ENCODE measurements around the gene CYP46A1. TPM values are rescaled to one million over a fixed set of nuclear protein-coding genes. Genes with fewer than 3 reads are reported as not detected.

Gene CYP46A1
- total RNA-seq, 1 experiment from 2014 or later: 0.36 TPM

DNA sequence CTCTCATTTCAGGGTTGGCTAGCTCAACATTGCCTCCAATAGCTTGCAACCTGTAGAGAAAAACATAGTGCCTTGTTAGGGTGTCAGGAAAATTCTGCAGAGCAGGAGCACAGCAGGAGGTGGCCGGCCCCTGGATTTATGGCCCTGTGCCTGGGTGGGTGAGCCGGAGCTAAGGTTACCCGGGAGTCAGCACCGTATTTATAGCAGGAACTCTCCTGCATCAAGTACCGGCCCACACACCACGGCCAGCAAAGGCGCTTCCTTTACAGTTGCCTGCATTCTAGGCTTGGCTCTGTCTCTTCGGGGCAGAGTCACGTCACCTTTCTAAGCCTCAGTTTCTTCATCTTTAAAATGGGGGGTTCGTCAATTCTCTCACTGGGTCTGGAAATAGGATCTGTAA lies 56.3 kb downstream of the CYP46A1 start:
- Histone ChIP-seq H3K36me3 (ENCODE audit: control insufficient read depth, insufficient read depth, low read length) (no peaks in the 10 kb centered on the region), H3K27ac (ENCODE audit: low read length) (no peak overlapping the region), H3K4me3 (ENCODE audit: low read depth in 2 of 2, low read length in 2 of 2) (no peak overlapping the region), H3K4me1 (ENCODE audit: control insufficient read depth, insufficient read depth, low read length) (peaks cover 16% of the 10 kb centered on the region), H3K27me3 (ENCODE audit: control insufficient read depth, insufficient read depth, low read length) (no peaks in the 10 kb centered on the region), H3K9me3 (ENCODE audit: control insufficient read depth, insufficient read depth, low read depth, low read length) (no peaks in the 10 kb centered on the region)
- BruUV-seq (replicated peaks): no TSS peak
- ATAC-seq (no peak), DNase-seq (ENCODE audit: low read depth, low spot score) (no peak)
- in situ Hi-C loops (cut with HindIII; ENCODE audit: low pct_unique_long_range_greater_than_20kb, low sequenced_read_pairs) (no loop called here), intact Hi-C loops (cut with micrococcal nuclease; ENCODE audit: unreplicated experiment) (no loop called here)
- TF ChIP-seq TCF7L2 (IDR thresholded peaks at IDR 0.05; ENCODE audit: low read depth, low read length): no peak
- TF ChIP-seq, protein P1, sequence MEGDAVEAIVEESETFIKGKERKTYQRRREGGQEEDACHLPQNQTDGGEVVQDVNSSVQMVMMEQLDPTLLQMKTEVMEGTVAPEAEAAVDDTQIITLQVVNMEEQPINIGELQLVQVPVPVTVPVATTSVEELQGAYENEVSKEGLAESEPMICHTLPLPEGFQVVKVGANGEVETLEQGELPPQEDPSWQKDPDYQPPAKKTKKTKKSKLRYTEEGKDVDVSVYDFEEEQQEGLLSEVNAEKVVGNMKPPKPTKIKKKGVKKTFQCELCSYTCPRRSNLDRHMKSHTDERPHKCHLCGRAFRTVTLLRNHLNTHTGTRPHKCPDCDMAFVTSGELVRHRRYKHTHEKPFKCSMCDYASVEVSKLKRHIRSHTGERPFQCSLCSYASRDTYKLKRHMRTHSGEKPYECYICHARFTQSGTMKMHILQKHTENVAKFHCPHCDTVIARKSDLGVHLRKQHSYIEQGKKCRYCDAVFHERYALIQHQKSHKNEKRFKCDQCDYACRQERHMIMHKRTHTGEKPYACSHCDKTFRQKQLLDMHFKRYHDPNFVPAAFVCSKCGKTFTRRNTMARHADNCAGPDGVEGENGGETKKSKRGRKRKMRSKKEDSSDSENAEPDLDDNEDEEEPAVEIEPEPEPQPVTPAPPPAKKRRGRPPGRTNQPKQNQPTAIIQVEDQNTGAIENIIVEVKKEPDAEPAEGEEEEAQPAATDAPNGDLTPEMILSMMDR (IDR thresholded peaks at IDR 0.05): no peak
- TF ChIP-seq, protein P2, sequence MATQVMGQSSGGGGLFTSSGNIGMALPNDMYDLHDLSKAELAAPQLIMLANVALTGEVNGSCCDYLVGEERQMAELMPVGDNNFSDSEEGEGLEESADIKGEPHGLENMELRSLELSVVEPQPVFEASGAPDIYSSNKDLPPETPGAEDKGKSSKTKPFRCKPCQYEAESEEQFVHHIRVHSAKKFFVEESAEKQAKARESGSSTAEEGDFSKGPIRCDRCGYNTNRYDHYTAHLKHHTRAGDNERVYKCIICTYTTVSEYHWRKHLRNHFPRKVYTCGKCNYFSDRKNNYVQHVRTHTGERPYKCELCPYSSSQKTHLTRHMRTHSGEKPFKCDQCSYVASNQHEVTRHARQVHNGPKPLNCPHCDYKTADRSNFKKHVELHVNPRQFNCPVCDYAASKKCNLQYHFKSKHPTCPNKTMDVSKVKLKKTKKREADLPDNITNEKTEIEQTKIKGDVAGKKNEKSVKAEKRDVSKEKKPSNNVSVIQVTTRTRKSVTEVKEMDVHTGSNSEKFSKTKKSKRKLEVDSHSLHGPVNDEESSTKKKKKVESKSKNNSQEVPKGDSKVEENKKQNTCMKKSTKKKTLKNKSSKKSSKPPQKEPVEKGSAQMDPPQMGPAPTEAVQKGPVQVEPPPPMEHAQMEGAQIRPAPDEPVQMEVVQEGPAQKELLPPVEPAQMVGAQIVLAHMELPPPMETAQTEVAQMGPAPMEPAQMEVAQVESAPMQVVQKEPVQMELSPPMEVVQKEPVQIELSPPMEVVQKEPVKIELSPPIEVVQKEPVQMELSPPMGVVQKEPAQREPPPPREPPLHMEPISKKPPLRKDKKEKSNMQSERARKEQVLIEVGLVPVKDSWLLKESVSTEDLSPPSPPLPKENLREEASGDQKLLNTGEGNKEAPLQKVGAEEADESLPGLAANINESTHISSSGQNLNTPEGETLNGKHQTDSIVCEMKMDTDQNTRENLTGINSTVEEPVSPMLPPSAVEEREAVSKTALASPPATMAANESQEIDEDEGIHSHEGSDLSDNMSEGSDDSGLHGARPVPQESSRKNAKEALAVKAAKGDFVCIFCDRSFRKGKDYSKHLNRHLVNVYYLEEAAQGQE (IDR thresholded peaks at IDR 0.05; ENCODE audit: insufficient read depth in 1 of 2, low read depth in 2 of 2, low read length in 1 of 2): no peak
- TF ChIP-seq SIN3A (IDR thresholded peaks at IDR 0.05; ENCODE audit: borderline replicate concordance, insufficient read depth, low read depth, low read length): no peak
- TF ChIP-seq POLR2AphosphoS5 (IDR thresholded peaks at IDR 0.05; ENCODE audit: low read depth, low read length): no peak
- ChIA-PET POLR2A (interaction anchor here (0.5 to 0.6 kb wide), 2 partner anchors 96 to 98 kb away, joined by 3 to 4 read pairs; no protein-coding TSS in a partner anchor), CTCF (no interaction called here)

DNA sequence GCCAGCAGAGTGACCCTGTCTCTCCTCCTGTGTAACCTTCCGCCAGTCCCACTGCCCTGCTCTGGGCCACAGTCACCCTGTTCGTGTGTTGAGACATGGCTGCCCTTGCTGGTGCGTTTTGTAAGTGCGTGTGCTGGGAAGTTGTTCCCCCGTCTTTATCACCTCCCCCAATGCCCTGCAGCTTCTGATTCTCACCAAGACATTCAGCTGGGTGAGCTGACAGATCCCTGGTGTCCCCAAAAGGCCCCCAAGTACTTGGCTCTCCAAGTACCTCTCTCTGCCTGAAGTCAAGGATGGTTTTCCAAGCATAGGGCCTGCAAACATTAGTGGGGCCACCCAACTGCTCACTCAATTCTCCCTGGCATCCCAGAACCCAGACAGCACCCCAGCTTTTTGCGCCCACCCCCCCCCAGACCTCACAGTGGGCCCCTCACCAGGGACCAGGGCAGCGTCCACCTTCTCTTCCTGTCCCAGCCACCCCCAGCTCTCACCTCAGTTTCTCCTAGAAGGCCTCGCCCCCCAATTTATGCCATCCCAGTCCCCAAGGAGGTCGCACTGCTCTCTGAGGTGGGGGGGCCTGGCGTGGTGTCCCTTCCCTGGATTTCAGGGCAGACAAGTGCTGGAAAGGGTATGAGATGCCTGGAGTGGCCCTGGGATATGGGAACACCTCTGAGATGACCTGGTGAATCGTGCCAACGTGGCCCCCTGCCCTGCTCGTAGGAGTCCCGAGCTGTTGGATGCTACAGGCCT lies 57.3 kb downstream of the CYP46A1 start:
- DNase-seq (ENCODE audit: low read depth, low spot score): no peak

More for the DNA sequence above, 57.3 kb downstream of the CYP46A1 start:
- Histone ChIP-seq H3K36me3 (ENCODE audit: control insufficient read depth, insufficient read depth, low read length) (no peaks in the 10 kb centered on the region), H3K4me3 (ENCODE audit: low read depth in 2 of 2, low read length in 2 of 2) (no peak overlapping the region), H3K27me3 (ENCODE audit: control insufficient read depth, insufficient read depth, low read length) (no peaks in the 10 kb centered on the region), H3K4me1 (ENCODE audit: control insufficient read depth, insufficient read depth, low read length) (peaks cover 20% of the 10 kb centered on the region), H3K9me3 (ENCODE audit: control insufficient read depth, insufficient read depth, low read depth, low read length) (no peaks in the 10 kb centered on the region), H3K27ac (ENCODE audit: low read length) (no peak overlapping the region)
- intact Hi-C loops (cut with micrococcal nuclease; ENCODE audit: unreplicated experiment): no loop called here
- CTCF ChIA-PET: no interaction called here
- POLR2A ChIA-PET: no interaction called here
- TF ChIP-seq, protein P2 (IDR thresholded peaks at IDR 0.05; ENCODE audit: insufficient read depth in 1 of 2, low read depth in 2 of 2, low read length in 1 of 2): no peak
- TF ChIP-seq, protein P1 (IDR thresholded peaks at IDR 0.05): no peak
- ATAC-seq: no peak
- BruUV-seq (replicated peaks): no TSS peak
- in situ Hi-C loops (cut with HindIII; ENCODE audit: low pct_unique_long_range_greater_than_20kb, low sequenced_read_pairs): no loop called here

Data from Panc1 (cell line).